GM12874 (cell line): ENCODE measurements around the gene PLSCR1.

Experiments
- TF ChIP-seq, protein P1 (sequence below): IDR thresholded peaks from 2 replicates; pipeline ENCODE4 v1.5.1; 2011; ENCODE audit warnings: low read depth, mild to moderate bottlenecking, control low read depth, low read length, moderate library complexity; ENCODE audit not compliant: insufficient read depth

PLSCR1 gene

DNA sequence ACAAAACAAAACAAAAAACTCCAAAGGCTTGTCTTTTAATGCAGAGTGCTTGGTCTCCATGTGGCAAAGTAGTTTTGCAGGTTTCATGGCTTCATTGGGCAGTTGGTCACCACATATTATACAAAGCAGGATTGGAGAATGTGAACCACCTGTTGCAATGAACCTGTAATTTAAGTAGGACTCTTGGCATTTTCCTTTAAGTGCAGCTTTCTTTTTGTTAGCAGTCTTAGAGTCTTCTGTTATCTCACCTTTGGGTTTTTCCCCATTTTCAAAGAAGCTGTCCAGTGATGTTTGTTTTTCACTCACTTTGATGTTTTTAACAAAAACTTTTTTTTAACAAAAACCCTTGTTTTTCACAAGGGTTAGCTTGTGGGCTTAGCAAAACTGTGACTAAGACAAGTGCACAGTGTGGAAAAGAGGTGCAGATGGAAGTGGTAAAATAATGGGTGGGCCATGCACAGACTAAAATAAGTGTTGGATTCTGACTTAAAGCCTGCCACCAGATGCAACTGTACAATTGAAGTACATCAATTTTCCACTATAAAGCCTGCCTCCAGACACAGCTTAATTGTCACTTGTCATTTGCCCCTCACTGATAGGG is 2.9 kb upstream of the PLSCR1 start:
- TF ChIP-seq, protein P1, sequence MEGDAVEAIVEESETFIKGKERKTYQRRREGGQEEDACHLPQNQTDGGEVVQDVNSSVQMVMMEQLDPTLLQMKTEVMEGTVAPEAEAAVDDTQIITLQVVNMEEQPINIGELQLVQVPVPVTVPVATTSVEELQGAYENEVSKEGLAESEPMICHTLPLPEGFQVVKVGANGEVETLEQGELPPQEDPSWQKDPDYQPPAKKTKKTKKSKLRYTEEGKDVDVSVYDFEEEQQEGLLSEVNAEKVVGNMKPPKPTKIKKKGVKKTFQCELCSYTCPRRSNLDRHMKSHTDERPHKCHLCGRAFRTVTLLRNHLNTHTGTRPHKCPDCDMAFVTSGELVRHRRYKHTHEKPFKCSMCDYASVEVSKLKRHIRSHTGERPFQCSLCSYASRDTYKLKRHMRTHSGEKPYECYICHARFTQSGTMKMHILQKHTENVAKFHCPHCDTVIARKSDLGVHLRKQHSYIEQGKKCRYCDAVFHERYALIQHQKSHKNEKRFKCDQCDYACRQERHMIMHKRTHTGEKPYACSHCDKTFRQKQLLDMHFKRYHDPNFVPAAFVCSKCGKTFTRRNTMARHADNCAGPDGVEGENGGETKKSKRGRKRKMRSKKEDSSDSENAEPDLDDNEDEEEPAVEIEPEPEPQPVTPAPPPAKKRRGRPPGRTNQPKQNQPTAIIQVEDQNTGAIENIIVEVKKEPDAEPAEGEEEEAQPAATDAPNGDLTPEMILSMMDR, result no peak

DNA sequence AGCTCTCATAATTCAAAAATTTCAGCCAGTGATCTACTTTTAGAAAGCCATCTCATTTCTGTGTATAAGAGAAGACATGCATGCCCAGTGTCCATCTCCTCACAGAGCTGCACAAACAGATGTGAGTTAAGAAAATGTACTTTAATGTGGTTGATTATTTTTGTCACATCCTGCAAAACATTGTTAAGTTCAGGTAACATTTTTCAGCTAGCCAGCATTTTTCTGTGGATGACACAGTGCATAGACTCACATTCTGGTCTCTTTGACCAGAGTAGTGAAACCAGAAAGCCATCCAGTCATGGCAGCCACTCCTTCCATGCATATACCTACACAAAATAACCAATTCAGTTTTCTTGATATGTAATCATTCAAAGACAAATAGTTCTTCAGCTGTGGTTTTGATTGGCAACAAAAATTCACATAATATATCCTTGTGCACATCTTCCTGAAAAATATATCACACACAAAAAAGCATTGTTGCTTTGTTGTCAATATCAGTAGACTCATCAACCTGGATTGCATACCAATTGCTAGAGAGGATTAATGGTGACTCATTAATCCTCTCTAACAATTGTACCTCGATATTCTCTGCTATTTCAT is 2.1 kb upstream of the PLSCR1 start:
- TF ChIP-seq, protein P1, result no peak

DNA sequence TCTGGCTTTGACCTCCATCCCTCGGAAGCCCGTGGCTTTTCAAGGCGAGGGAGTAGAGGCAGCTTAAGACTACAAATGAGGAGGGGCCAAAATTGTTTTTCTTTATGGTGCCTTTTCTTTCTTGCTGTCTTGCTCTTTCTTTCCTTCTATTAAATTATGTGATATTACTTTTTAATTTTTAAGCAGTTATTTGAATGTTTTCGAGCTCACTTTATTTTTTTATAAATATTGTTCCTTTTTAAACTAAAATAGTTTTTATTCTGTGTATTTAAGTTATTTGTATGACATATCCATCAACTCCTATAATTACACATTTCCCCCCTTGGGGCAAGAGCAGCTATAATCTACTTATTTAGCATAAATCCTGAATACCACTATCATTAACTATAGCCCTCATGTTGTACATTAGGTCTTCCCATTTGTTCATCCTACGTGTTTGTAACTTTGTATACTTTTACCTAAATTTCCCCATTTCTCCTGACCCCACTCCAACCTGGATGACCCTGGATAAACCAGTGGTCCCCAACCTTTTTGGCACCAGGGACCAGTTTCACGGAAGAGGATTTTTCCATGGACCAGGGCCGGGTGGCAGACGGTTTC is 622 bp upstream of the PLSCR1 start:
- TF ChIP-seq, protein P1, result no peak

DNA sequence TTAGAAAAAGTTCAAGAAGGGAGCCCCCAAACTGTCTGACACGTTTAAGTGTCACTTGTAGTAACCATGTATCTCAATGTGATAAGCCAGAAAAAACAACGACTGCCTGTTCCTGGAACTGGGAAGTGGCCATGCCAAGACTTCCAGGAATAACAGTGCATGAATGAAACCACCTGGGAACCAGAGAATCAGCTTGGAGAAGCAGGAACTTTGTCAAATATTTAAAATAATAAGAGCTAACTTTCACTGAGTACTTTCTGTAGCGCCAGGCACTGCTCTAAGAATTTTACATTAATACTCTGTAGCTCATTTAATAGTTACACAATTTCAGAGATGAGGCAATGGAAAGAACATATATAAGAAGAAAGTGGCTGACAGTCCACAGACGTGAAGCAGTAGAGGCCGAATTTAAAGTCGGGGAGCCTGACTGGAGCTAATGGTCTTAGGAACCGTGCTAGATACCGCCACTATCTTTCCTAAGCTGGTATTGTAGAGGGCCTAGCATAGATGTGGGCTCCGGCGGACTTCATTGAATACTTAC is 876 bp downstream of the PLSCR1 start:
- TF ChIP-seq, protein P1, result no peak

DNA sequence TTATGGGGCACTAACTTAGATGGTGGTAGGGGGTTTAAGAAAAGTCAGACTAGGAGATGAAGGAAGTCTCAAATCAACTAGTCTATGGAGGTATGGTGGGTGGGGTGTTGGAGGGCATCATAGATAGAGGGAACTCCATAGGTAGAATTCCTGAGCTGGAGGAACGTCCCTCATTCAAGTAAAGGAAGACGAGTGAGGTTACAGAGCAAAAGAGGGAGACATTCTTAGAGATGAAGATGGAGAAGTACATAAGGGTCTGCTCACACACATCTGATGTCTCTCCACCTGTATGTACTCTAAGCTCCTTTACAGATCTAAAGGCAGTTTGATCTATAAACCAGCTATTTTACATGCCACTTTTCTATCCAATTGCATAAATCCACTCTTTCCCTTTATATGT is 1.4 kb downstream of the PLSCR1 start:
- TF ChIP-seq, protein P1, result no peak

DNA sequence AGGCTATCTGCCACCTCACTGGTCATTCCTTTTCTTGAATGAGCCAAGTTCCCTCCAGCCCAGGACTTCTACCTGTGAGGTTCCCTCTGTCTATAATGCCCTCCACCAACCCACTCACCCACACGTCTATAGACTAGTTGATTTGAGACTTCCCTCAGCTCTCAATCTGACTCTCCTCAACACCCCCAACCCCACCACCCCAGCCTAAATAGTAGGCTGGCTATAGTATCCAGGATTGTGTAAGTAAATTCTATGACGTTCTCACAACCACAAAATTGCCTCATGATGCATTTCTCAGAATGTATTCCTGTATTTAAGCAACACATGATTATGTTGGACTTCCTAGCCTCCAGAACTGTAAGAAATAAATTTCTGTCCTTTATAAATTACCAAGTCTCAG is 2.2 kb downstream of the PLSCR1 start:
- TF ChIP-seq, protein P1, result no peak

DNA sequence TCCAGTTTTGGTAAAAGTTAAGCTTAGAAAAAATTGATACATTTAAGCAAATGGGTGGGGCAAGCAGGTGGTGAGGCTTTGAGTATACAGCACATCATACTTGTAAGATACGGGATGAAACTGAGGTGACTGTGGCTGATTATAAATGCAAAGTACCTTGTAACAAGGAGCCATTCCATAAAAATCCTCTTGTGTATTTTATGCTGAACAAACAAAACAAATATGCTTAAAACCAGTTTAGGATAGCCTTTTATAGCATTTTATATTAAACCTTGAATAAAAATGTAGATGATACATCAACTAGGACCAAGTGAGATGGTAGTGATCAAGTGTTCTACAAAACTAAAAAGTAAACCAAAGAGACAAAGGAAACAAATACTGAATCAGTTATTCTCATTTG is 3.4 kb downstream of the PLSCR1 start:
- TF ChIP-seq, protein P1, result no peak
